Measurements from ENCODE around the gene RCC2.

GRCh38 chr1:17460219-17460618 is 20.7 kb upstream of the RCC2 start:
- TF ChIP-seq CTCF (conservative IDR thresholded peaks at IDR 0.05; ENCODE audit: low read length) (no peak), EZH2phosphoT487 (IDR thresholded peaks at IDR 0.05; ENCODE audit: borderline replicate concordance, low read depth, low read length) (no peak)

Measured in OCI-LY7 (cell line).